RPMI7951 (cell line): ENCODE data around the gene PCDHB9. TPM values are rescaled to one million over a fixed set of nuclear protein-coding genes. Genes with fewer than 3 reads are reported as not detected.

Source experiments
- DNase-seq: peaks from one replicate; pipeline ENCODE4 v3.0.0-alpha.2; 2012; ENCODE audit warnings: low read depth
- total RNA-seq: library from RNA; depleted of rRNA; stranded (reverse); fragments of >200 nt; shearing (Covaris generic); gene quantifications from 2 replicates; pipeline ENCODE4 v1.2.3, GENCODE V29; 2014; rRNA removed

PCDHB9 gene
- total RNA-seq, 1 experiment from 2014 or later = 0.24 TPM

- no peak for DNase-seq
These were observed 49.8 kb downstream of the PCDHB9 start for GRCh38 chr5:141236516-141237313.

Other genes starting within 250 kb of the PCDHB9 start
- gene PCDHAC2, start 220.7 kb upstream of the PCDHB9 start, total RNA-seq = not detected in 2 replicates
- gene PCDHB1, start 135.8 kb upstream of the PCDHB9 start, total RNA-seq = not detected in 2 replicates
- 0.88 and 0.96 TPM in 2 replicates for gene PCDHB2, start 92.5 kb upstream of the PCDHB9 start, total RNA-seq
- gene PCDHB3, start 86.7 kb upstream of the PCDHB9 start, total RNA-seq = 0.12 and 0.20 TPM in 2 replicates
- gene PCDHB4, start 65.3 kb upstream of the PCDHB9 start, total RNA-seq = under 0.01 and 0.12 TPM in 2 replicates
- 0.59 and 0.60 TPM in 2 replicates for gene PCDHB5, start 52.0 kb upstream of the PCDHB9 start, total RNA-seq
- gene PCDHB6, start 37.1 kb upstream of the PCDHB9 start, total RNA-seq = 0.20 and 0.24 TPM in 2 replicates
- gene PCDHB7, start 14.5 kb upstream of the PCDHB9 start, total RNA-seq = 0.39 and 0.48 TPM in 2 replicates
- gene PCDHB8, start 9.4 kb upstream of the PCDHB9 start, total RNA-seq = 0.10 and 0.12 TPM in 2 replicates
- 2.0 and 2.1 TPM in 2 replicates for gene PCDHB16, start 4.8 kb upstream of the PCDHB9 start, total RNA-seq
- gene PCDHB10, start 5.2 kb downstream of the PCDHB9 start, total RNA-seq = 0.60 and 0.78 TPM in 2 replicates
- 0.12 and 0.20 TPM in 2 replicates for gene PCDHB11, start 12.5 kb downstream of the PCDHB9 start, total RNA-seq
- gene PCDHB12, start 21.6 kb downstream of the PCDHB9 start, total RNA-seq = 0.36 and 0.88 TPM in 2 replicates
- gene PCDHB13, start 26.8 kb downstream of the PCDHB9 start, total RNA-seq = 2.5 and 2.6 TPM in 2 replicates
- 0.72 and 0.88 TPM in 2 replicates for gene PCDHB14, start 36.2 kb downstream of the PCDHB9 start, total RNA-seq
- 1.6 and 2.0 TPM in 2 replicates for gene PCDHB15, start 58.2 kb downstream of the PCDHB9 start, total RNA-seq
- gene SLC25A2, start 116.9 kb downstream of the PCDHB9 start, total RNA-seq = 0.48 TPM in 1 of 2 replicates, not detected in the other
- 36.0 and 50.9 TPM in 2 replicates for gene TAF7, start 133.6 kb downstream of the PCDHB9 start, total RNA-seq
- gene PCDHGA1, start 143.4 kb downstream of the PCDHB9 start, total RNA-seq = 3.3 and 3.7 TPM in 2 replicates
- gene PCDHGA2, start 151.6 kb downstream of the PCDHB9 start, total RNA-seq = 6.8 and 7.0 TPM in 2 replicates
- gene PCDHGA3, start 156.7 kb downstream of the PCDHB9 start, total RNA-seq = 0.12 and 0.39 TPM in 2 replicates
- 10.6 and 10.9 TPM in 2 replicates for gene PCDHGB1, start 162.9 kb downstream of the PCDHB9 start, total RNA-seq
- gene PCDHGA4, start 167.9 kb downstream of the PCDHB9 start, total RNA-seq = 3.8 and 4.8 TPM in 2 replicates
- gene PCDHGB2, start 172.8 kb downstream of the PCDHB9 start, total RNA-seq = 4.6 and 6.0 TPM in 2 replicates
- 1.5 and 1.8 TPM in 2 replicates for gene PCDHGA5, start 177.0 kb downstream of the PCDHB9 start, total RNA-seq
- gene PCDHGB3, start 183.1 kb downstream of the PCDHB9 start, total RNA-seq = 1.1 and 1.6 TPM in 2 replicates
- gene PCDHGA6, start 186.7 kb downstream of the PCDHB9 start, total RNA-seq = 1.3 and 1.8 TPM in 2 replicates
- 4.6 and 5.5 TPM in 2 replicates for gene PCDHGA7, start 195.6 kb downstream of the PCDHB9 start, total RNA-seq
- 12.0 and 12.7 TPM in 2 replicates for gene PCDHGB4, start 200.5 kb downstream of the PCDHB9 start, total RNA-seq
- gene PCDHGA8, start 205.5 kb downstream of the PCDHB9 start, total RNA-seq = 1.6 and 1.9 TPM in 2 replicates
- gene PCDHGB5, start 210.8 kb downstream of the PCDHB9 start, total RNA-seq = 18.6 and 19.8 TPM in 2 replicates
- gene PCDHGA9, start 215.6 kb downstream of the PCDHB9 start, total RNA-seq = 0.88 and 1.1 TPM in 2 replicates
- gene PCDHGB6, start 220.9 kb downstream of the PCDHB9 start, total RNA-seq = 0.84 and 0.88 TPM in 2 replicates
- 0.78 and 0.84 TPM in 2 replicates for gene PCDHGA10, start 225.8 kb downstream of the PCDHB9 start, total RNA-seq
- 0.29 and 0.48 TPM in 2 replicates for gene PCDHGB7, start 230.5 kb downstream of the PCDHB9 start, total RNA-seq
- 7.0 and 8.1 TPM in 2 replicates for gene PCDHGA11, start 233.9 kb downstream of the PCDHB9 start, total RNA-seq
- 19.9 and 23.5 TPM in 2 replicates for gene PCDHGA12, start 243.3 kb downstream of the PCDHB9 start, total RNA-seq